ENCODE results near the gene GJB3.
"Not testable (repeated sequence)": the region's sequence is repeated elsewhere in the genome, so short reads cannot be mapped to it uniquely, and the experiment has no call there.

The GJB3 gene

GRCh38 chr1:34761776-34762307 is 19.2 kb upstream of the GJB3 start:
- H3K9ac ChIP-seq (ENCODE audit: low read length) = no peak overlapping the region
- no peaks in the 10 kb centered on the region for H3K27me3 ChIP-seq (ENCODE audit: control insufficient read depth, insufficient read depth, low read length)
- H3K4me3 ChIP-seq (ENCODE audit: low read length) = no peak overlapping the region
- H3K27ac ChIP-seq (ENCODE audit: low read length) = no peak overlapping the region
- H3K4me1 ChIP-seq (ENCODE audit: control insufficient read depth, low read depth, low read length) = peaks cover 12% of the 10 kb centered on the region
- no peaks in the 10 kb centered on the region for H3K9me3 ChIP-seq (ENCODE audit: control insufficient read depth, low read depth, low read length)
- no peaks in the 10 kb centered on the region for H3K36me3 ChIP-seq (ENCODE audit: control insufficient read depth, low read depth, low read length)

GRCh38 chr1:34762474-34763141 is 18.4 kb upstream of the GJB3 start:
- H3K36me3 ChIP-seq (ENCODE audit: control insufficient read depth, low read depth, low read length) = no peaks in the 10 kb centered on the region
- no peak overlapping the region for H3K27ac ChIP-seq (ENCODE audit: low read length)
- no peaks in the 10 kb centered on the region for H3K9me3 ChIP-seq (ENCODE audit: control insufficient read depth, low read depth, low read length)
- H3K27me3 ChIP-seq (ENCODE audit: control insufficient read depth, insufficient read depth, low read length) = no peaks in the 10 kb centered on the region
- peaks cover 12% of the 10 kb centered on the region for H3K4me1 ChIP-seq (ENCODE audit: control insufficient read depth, low read depth, low read length)
- H3K4me3 ChIP-seq (ENCODE audit: low read length) = no peak overlapping the region
- H3K9ac ChIP-seq (ENCODE audit: low read length) = no peak overlapping the region

DNA sequence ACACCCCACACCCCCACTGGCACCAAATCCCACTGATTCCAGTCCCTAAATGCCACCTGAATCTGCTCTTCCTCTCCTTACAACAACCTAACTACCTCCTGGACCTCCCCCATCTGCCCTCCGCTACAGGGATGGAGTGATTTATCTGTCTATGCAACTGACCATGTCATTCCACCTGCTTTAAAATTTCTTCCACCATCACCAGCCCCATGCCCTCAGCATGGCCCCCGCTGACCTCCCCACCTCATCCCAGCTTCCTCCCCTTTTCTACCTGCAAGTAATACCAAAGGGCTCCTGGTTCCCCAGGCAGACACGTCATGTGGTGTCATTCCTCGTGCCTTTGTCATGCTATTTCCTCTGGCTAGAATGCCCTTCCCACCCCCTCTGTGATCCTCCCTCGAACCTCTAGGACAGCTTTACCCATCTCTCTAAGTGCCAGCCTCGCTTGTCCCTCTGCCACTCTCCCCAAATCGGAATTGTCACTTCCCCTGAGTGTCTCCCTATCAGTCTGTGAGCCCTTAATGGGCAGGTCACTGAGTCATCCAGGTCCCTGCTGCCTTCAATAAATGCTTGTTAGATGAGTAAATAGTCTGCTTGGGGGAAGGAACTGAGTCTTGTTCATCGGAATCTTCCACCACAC is 17.8 kb upstream of the GJB3 start:
- Histone ChIP-seq H3K27ac (ENCODE audit: low read length) (no peak overlapping the region), H3K4me1 (ENCODE audit: control insufficient read depth, low read depth, low read length) (peaks cover 12% of the 10 kb centered on the region), H3K27me3 (ENCODE audit: control insufficient read depth, insufficient read depth, low read length) (no peaks in the 10 kb centered on the region), H3K9ac (ENCODE audit: low read length) (no peak overlapping the region), H3K9me3 (ENCODE audit: control insufficient read depth, low read depth, low read length) (no peaks in the 10 kb centered on the region), H3K36me3 (ENCODE audit: control insufficient read depth, low read depth, low read length) (no peaks in the 10 kb centered on the region), H3K4me3 (ENCODE audit: low read length) (no peak overlapping the region)

- no peak overlapping the region for H3K27ac ChIP-seq (ENCODE audit: low read length)
- no peaks in the 10 kb centered on the region for H3K27me3 ChIP-seq (ENCODE audit: control insufficient read depth, insufficient read depth, low read length)
Measured at GRCh38 chr1:34768856-34769255, 12.2 kb upstream of the GJB3 start.

DNA sequence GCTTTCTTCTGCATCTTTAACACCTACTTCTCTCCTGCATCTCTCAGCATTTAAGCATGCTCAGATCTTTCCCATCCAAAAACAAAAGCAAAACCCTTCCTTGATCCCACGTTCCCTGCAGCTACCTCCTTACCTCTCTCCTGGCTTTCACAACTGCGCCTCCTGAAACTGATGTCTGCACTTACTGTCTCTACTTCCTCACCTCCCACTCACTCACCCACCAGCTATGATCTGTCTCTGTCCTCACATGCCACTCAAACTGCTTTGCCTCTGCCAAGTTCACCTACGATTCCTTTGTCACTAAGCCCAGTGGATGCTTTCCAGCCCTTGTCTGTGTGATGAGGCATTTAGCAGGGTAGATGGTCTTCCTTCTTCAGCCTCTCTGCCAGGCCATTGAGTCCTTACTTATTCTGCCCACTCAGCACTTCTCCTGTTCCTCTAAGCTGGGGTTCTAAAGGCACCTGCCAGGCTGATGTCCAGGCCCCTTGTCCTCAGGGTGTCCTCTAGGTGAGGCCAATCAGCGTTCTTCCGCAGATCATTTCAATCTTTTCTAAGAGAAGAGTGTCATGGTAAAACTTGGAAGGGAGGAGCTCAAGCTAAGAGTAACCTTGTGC is 10.0 kb upstream of the GJB3 start:
- H3K27ac ChIP-seq (ENCODE audit: low read length) = no peak overlapping the region
- no peaks in the 10 kb centered on the region for H3K9me3 ChIP-seq (ENCODE audit: control insufficient read depth, low read depth, low read length)
- no peaks in the 10 kb centered on the region for H3K4me1 ChIP-seq (ENCODE audit: control insufficient read depth, low read depth, low read length)
- H3K36me3 ChIP-seq (ENCODE audit: control insufficient read depth, low read depth, low read length) = no peaks in the 10 kb centered on the region
- H3K9ac ChIP-seq (ENCODE audit: low read length) = no peak overlapping the region
- H3K27me3 ChIP-seq (ENCODE audit: control insufficient read depth, insufficient read depth, low read length) = no peaks in the 10 kb centered on the region
- H3K4me3 ChIP-seq (ENCODE audit: low read length) = no peak overlapping the region

More at GRCh38 chr1:34768856-34769255, 12.2 kb upstream of the GJB3 start:
- Histone ChIP-seq H3K9me3 (ENCODE audit: control insufficient read depth, low read depth, low read length) (no peaks in the 10 kb centered on the region), H3K36me3 (ENCODE audit: control insufficient read depth, low read depth, low read length) (no peaks in the 10 kb centered on the region), H3K9ac (ENCODE audit: low read length) (no peak overlapping the region), H3K4me1 (ENCODE audit: control insufficient read depth, low read depth, low read length) (no peaks in the 10 kb centered on the region), H3K4me3 (ENCODE audit: low read length) (no peak overlapping the region)

GRCh38 chr1:34771573-34772371 is 9.2 kb upstream of the GJB3 start:
- H3K27ac ChIP-seq (ENCODE audit: low read length) = no peak overlapping the region
- no peaks in the 10 kb centered on the region for H3K27me3 ChIP-seq (ENCODE audit: control insufficient read depth, insufficient read depth, low read length)
- H3K36me3 ChIP-seq (ENCODE audit: control insufficient read depth, low read depth, low read length) = no peaks in the 10 kb centered on the region
- no peaks in the 10 kb centered on the region for H3K4me1 ChIP-seq (ENCODE audit: control insufficient read depth, low read depth, low read length)
- no peak overlapping the region for H3K4me3 ChIP-seq (ENCODE audit: low read length)
- no peaks in the 10 kb centered on the region for H3K9me3 ChIP-seq (ENCODE audit: control insufficient read depth, low read depth, low read length)
- no peak overlapping the region for H3K9ac ChIP-seq (ENCODE audit: low read length)

DNA sequence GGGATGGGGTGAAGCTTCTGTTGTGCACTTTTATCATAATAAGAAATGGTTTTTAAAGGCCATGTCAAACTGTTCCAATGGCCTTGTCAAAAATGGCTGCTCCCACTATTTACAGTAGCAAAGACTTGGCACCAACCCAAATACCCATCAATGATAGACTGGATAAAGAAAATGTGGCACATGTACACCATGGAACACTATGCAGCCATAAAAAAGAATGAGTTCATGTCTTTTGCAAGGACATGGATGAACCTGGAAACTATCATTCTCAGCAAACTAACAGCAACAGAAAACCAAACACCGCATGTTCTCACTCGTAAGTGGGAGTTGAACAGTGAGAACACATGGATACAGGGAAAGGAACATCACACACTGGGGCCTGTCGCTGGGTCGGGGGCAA is 7.9 kb upstream of the GJB3 start:
- H3K36me3 ChIP-seq (ENCODE audit: control insufficient read depth, low read depth, low read length); H3K27ac ChIP-seq (ENCODE audit: low read length); H3K27me3 ChIP-seq (ENCODE audit: control insufficient read depth, insufficient read depth, low read length); H3K9me3 ChIP-seq (ENCODE audit: control insufficient read depth, low read depth, low read length); H3K4me1 ChIP-seq (ENCODE audit: control insufficient read depth, low read depth, low read length); H3K4me3 ChIP-seq (ENCODE audit: low read length); H3K9ac ChIP-seq (ENCODE audit: low read length): not testable (repeated sequence)

GRCh38 chr1:34774957-34775356 is 6.1 kb upstream of the GJB3 start:
- Histone ChIP-seq H3K27me3 (ENCODE audit: control insufficient read depth, insufficient read depth, low read length) (peaks cover 13% of the 10 kb centered on the region), H3K4me1 (ENCODE audit: control insufficient read depth, low read depth, low read length) (no peaks in the 10 kb centered on the region), H3K36me3 (ENCODE audit: control insufficient read depth, low read depth, low read length) (no peaks in the 10 kb centered on the region)

GRCh38 chr1:34776911-34777310 is 4.1 kb upstream of the GJB3 start:
- Histone ChIP-seq H3K9me3 (ENCODE audit: control insufficient read depth, low read depth, low read length) (no peaks in the 10 kb centered on the region), H3K36me3 (ENCODE audit: control insufficient read depth, low read depth, low read length) (no peaks in the 10 kb centered on the region), H3K4me1 (ENCODE audit: control insufficient read depth, low read depth, low read length) (peaks cover 2% of the 10 kb centered on the region), H3K4me3 (ENCODE audit: low read length) (no peak overlapping the region), H3K9ac (ENCODE audit: low read length) (no peak overlapping the region), H3K27me3 (ENCODE audit: control insufficient read depth, insufficient read depth, low read length) (peaks cover 33% of the 10 kb centered on the region), H3K27ac (ENCODE audit: low read length) (no peak overlapping the region)

More at GRCh38 chr1:34774957-34775356, 6.1 kb upstream of the GJB3 start:
- H3K4me3 ChIP-seq (ENCODE audit: low read length) = no peak overlapping the region
- H3K27ac ChIP-seq (ENCODE audit: low read length) = no peak overlapping the region
- no peak overlapping the region for H3K9ac ChIP-seq (ENCODE audit: low read length)
- H3K9me3 ChIP-seq (ENCODE audit: control insufficient read depth, low read depth, low read length) = no peaks in the 10 kb centered on the region

GRCh38 chr1:34777519-34778321 is 3.3 kb upstream of the GJB3 start:
- peaks cover 41% of the 10 kb centered on the region for H3K27me3 ChIP-seq (ENCODE audit: control insufficient read depth, insufficient read depth, low read length)
- peaks cover 6% of the 10 kb centered on the region for H3K4me1 ChIP-seq (ENCODE audit: control insufficient read depth, low read depth, low read length)
- H3K27ac ChIP-seq (ENCODE audit: low read length) = no peak overlapping the region
- H3K9ac ChIP-seq (ENCODE audit: low read length) = no peak overlapping the region
- no peaks in the 10 kb centered on the region for H3K36me3 ChIP-seq (ENCODE audit: control insufficient read depth, low read depth, low read length)
- H3K9me3 ChIP-seq (ENCODE audit: control insufficient read depth, low read depth, low read length) = no peaks in the 10 kb centered on the region
- no peak overlapping the region for H3K4me3 ChIP-seq (ENCODE audit: low read length)

GRCh38 chr1:34778381-34778780 is 2.6 kb upstream of the GJB3 start:
- Histone ChIP-seq H3K9ac (ENCODE audit: low read length) (no peak overlapping the region), H3K4me1 (ENCODE audit: control insufficient read depth, low read depth, low read length) (peaks cover 6% of the 10 kb centered on the region), H3K27ac (ENCODE audit: low read length) (no peak overlapping the region), H3K9me3 (ENCODE audit: control insufficient read depth, low read depth, low read length) (no peaks in the 10 kb centered on the region), H3K27me3 (ENCODE audit: control insufficient read depth, insufficient read depth, low read length) (peaks cover 45% of the 10 kb centered on the region), H3K36me3 (ENCODE audit: control insufficient read depth, low read depth, low read length) (no peaks in the 10 kb centered on the region), H3K4me3 (ENCODE audit: low read length) (no peak overlapping the region)

Data from iPS-18a (cell line).